B cell (primary cell): Measurements from ENCODE around the gene CNST.

Experiments
- CTCF ChIP-seq: fragments of 200-600 bp; IDR thresholded peaks from one replicate; pipeline ENCODE4 v1.8.0; 2022; ENCODE audit warnings: antibody characterized with exemption, mild to moderate bottlenecking
- EZH2 ChIP-seq: IDR thresholded peaks from 2 replicates; pipeline ENCODE4 v1.6.1; 2012; ENCODE audit warnings: borderline replicate concordance, low read depth, mild to moderate bottlenecking, moderate library complexity, low read length; ENCODE audit not compliant: insufficient read depth, poor library complexity, severe bottlenecking

DNA sequence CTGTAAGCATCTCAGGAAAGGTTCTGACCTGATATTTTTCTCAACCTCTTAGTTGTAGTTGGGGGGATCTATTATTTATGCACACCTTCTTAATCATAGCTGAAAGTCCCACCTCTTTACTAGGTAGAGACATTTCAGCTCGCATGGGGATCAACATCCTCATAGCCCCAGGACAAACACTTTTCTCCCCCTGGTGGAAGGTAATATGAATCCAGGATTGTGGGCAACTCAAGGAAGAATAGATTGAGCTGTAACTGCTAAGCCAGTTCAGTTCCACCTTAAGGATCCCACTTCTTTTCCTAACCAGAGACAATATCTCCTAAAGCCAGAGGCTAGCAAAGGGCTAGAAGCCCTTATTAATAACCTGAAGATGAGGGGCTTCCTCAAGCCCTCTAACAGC lies 33.7 kb upstream of the CNST start:
- TF ChIP-seq EZH2 (no peak), CTCF (no peak)
